Dedifferentiated amniotic fluid mesenchymal stem cell (primary cell): ENCODE results near the gene DPP4.
A peak's percentile ranks its signal among the peaks of the same experiment; 100 is the strongest.

Experiments used
- DNase-seq: peaks from one replicate; pipeline ENCODE4 v3.0.0-alpha.2; 2016; ENCODE audit errors: extremely low spot score

Gene DPP4

DNA sequence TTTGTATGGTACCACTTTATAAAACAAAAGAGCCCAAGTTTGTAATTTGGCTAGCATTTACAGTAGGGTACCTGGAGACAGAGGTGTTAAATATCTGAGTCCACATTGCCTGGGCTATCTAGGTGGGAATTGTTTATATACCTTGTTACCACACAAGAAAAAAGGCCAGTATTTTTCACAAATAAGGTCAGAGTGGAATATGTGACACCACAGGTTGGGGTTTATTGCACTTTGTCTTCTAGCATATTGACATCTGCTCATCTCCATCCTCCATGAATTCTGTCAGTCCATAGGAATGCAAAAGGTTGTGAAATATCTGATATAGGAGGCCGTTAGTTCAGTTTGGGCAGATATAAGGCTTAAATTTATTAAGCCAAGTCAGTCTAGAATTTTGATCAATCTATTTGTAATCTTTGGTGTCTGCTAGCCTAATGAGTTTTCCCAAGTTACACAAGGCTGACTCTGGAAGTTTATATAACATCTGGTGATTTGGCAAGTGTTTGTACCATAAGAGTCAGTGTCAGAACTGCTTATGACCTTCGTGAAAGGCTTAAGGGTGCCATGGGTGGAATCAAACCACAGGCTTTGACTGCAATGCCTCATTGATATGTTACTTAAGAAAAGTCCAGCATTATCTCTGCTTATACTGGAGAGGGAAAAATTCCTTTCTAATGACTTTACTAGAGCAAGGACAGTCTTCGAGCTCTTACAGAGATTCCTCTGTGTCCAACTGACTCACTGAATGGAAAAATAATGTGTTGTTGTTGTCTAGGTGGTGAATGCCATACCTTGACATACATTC lies 11.3 kb upstream of the DPP4 start:
- peak; percentile 53 for DNase-seq

DNA sequence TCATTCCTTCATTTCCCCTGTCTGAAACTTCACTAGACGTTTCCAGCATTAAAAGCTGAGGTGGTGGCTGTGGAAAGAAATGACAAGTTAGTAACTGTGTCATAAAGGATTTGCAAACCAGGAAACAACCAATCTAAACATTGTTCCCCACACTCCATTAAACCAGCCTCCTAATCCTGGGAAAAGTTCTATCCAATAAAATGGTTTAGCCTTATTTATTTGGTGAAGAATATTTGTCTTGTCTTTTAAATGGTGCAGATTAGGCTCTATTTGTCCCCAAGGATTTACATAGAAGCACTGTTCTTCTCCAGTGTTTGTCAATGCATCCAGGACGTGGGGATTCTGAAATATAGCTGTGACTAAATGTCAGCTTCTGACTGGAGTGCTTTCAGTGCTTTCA lies 10.5 kb upstream of the DPP4 start:
- DNase-seq: no peak

DNA sequence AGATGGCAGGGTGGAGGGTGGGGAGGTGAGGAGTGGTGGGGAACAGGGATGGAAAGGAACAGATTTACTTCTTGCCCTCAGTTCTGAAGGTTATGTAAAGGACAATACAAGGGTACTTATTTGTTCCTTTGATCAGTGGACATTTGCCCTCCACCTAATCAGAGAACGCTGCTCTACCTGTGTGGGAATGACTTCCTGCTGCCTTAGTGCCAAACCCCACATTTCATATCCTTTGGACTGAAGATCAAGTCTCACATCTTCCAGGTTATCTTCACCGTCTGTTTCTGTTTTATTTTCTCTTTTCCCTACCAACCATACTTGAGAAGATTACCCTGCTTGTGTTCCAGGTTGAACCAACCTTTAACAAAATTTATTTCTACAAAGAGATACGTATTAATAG lies 8.7 kb upstream of the DPP4 start:
- DNase-seq: no peak

DNA sequence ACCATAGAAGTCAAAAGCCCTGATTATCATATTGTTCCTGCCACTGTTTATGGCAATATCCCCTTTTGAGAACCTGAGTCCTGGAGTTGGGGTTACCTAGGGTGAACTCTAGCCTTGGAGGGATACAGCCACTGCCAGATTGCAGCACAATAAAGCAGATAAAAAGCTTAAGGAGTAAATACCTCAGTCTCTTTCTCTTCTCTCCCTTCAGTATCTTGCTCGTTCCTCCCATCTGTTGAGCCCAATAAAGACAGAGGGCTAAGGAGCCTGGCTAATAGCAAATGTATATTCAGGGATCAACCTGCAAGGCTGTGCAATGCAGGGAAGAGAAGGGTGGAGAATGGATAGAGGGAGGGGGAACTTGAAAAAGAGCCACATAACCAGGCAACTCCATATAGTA lies 8.0 kb upstream of the DPP4 start:
- DNase-seq: no peak

DNA sequence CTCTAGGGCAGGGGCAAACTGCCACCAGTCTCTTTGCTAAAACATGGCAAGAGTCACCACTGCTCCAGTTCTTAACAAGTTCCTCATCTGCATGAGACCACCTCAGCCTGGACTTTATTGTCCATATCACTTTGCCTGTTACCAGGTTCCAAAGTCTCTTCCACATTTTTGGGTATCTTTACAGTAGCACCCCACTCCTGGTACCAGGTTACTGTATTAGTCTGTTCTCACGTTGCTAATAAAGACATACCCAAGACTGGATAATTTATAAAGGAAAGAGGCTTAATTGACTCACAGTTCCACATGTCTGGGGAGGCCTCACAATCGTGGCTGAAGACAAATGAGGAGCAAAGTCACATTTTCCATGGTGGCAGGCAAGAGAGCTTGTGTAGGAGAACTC lies 5.5 kb upstream of the DPP4 start:
- DNase-seq: no peak

DNA sequence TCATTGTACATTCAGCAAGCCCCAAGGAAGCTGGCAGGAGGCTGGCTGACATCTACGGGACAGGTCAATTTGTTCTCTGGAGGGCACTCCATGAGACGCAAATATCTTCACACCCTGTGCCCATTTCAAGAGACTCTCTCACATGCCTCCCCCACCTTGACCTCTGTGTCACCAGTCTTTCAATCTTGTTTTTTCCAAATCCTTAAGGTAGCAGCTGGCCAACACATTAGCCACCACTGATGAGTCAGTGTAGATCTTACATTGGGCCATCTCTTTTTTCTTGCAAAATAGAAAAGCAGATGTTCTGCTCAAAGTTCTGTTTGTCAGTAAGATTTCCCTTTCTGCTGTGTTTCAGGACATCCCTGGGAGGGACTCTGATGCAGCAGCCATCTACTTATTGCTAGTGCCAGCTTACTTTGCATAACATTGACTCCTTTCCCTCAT lies 1.7 kb upstream of the DPP4 start:
- DNase-seq: no peak

DNA sequence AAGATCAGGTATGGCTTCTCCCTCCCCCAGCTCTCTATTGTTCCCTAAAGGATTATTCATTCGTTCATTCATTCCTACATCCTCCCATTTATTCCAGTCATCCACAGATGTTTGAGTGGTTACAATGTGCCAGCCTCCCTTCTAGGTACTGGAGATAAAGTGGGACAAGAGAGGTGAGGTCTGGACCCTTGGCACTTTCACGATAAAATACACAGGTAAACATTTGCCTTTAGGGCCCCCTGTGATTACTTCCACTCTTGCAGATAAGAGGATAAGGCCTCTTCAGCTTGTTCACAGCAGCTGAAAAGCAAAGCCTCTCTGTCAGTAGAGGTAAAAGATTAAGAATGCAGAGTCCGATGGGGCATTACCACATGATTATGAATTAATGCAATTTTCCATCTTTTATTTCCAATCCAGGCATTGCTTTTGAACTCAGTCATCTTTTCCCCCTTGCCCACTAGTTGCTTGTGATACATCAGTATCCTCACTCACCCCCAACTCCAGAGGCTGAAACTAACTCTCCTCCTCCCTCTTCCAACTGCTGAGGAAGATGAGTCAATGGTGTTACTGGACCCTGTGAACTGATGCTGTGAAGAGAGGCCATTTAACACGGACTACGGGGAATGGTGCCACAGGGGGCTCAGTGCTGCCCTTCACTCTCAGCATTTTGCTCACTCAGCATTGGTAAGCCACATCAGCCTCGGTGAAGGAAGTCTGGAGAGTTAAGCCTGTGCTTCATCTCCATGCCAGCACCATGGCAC lies 1.1 kb upstream of the DPP4 start:
- DNase-seq: no peak

DNA sequence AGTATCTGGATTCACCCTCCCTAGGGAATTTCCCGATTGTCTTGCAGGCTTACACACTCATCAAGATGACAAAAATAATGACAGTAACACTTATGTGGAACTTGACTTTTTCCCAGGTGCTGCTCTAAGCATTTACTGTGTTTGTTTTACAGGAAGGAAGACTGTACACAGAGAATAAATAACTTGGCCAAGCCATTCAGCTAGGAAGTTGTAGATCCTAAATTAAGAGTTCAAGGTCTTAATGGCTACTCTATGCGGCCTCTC lies 549 bp upstream of the DPP4 start:
- DNase-seq: no peak

DNA sequence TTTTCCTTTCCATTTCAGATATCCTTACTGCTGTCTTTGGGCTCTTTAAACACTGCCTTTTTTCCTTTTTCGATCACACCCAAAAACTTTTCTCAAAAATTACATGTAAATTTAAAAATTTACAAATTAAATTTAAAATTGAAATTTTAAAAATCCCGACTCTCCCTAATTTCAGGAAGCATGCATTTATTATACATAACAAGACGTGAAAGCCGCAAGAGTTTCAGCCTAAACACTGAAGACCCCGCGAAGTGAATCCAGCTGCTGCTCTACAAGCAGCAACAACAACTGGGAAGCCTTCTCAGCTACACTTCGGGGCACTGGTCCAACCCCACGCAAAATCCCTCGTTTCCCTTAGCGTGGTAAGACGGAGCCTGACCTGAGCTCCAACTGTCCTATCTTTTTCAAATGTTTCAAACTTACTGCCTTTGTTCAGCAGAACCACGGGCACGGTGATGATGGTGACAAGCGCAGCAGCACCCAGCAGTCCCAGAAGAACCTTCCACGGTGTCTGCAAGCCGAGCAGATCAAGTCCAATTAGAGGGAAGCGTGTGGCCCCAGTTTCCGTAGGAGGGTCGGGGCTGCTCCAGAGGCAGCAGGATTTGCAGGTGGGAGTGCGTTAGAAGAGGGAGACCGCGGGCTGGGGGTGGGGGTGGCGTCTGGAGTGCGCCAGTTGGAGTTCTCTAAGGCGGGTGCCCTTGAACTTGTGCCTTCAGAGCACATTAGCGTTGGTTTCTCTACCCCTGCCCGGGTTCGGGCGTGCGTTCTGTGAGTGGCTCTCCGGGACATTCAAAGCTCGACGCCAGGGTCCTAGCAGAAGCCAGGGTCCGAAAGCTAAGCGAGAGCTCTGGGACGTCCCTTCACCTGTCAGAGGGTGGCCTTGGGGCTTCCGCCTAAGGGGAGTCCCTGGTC lies 783 bp downstream of the DPP4 start:
- DNase-seq: no peak

DNA sequence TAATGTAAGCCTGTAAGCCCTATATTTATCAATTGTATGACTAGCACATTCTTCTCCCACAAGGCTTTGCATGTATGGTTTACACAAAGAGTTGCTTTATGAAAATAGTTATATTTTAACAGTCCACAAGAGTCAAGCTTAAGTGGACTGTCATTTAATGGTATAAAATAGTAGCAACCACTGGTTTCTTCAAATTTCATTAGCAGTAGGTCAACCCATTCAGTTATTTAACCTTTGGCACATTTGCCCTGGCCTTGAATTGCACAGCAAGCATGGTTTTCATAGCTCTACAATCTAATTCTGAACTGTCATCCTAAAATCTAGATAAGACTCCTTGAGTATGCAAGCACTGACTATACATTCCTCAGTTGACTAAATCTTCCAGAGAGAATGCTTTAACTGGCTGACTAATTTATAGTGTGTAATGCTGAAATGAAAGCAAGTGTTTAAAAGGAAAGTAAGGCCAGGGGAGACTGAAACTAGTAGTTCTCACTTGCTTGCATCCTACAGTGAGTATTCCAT lies 1.8 kb downstream of the DPP4 start:
- DNase-seq: peak; percentile 54

DNA sequence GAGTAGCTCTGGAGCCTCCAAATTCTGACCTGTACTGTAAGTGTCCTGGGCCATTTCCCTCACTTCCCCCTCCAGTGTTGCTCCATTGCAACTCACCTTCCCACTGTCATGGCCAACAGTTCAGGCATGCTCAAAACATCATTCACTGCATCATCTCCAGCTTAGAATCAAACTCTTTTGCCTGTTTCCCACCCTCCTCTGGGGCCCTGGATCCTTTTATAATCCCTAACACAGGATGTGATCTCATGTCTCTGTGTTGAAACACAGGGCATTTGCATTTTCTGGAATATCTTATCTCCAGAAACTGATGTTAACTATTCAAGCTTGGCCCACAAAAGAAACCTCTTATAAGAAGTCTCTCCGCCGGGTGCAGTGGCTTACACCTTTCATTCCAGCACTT lies 3.0 kb downstream of the DPP4 start:
- DNase-seq: no peak

DNA sequence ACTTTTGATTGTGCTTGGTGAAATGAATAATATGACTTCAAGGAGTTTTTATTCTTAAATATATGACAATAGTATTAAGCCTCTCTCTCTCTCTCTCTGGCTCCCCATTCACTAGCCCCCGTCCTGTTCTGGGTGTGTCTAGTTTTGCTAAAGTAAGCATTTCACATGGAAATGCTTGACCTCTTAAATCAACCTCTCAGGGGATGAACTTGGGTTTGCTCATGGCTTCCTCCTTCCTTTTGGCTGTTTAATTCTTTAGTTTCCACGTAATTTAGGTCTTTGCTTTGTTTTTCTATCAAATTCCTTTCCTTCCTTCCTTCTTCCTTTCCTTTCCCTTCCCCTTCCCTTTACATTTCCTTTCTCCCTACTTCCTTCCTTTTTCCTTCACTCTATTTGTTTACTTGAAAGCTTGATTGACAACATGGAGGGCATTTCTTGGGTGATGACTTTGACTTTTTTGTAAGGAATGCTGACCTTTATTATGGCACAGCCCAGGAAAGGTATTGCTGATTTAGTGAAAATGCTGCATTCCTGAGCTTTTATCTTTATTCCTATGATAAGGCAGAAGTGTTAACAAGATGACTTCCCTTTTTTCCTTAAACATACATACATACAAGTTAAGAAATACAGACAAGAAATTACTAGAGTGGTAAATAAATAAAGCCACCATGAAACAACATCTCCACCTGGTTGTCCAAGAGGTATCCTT lies 3.6 kb downstream of the DPP4 start:
- no peak for DNase-seq

DNA sequence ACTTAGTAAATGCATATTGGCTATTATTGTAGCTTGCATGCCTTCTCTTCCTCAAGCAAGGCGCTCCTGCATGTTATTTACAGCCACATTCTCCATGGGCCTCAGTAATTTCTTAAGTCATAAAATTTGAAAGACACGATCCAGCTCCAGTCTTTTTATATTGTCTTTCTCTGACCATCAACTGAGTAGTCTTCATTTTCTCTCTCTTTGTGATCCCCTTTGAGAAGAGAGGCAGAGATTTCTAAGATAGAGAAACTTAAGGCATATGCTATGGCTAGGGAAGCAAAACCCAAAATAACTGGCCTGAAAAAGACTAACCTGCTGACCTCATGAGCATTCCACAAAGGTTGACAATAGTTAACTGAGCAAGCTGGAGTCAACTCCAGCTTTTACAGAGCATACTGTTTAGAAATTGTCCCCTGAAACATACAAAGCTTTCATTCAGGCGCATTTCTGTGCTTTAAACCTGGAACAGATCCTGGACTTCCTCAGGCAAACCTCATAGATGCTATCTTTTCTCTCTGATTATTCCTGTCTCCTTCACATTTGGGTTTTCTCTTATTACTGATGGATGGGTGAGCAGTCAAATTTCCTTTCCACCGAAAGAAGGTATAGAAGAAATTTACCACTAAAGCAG lies 4.6 kb downstream of the DPP4 start:
- no peak for DNase-seq

DNA sequence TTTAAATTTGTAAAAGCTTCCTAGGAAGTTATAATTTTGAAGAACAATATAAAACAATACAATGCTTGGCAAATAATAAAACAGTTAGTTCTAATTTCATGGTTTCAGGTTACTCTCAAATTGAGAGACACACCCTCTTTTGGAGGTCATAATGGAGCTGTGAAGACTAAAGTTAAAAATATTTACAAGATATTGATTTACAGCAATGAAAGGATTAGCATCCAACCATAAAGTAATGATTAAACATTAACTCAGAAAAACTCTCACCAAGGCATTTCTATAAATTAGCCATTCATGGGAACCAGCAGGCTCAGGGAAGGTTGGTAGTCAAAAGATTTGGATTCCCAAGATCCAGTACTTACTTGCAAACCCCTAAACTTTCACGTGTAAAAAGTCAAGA lies 6.4 kb downstream of the DPP4 start:
- DNase-seq: no peak

DNA sequence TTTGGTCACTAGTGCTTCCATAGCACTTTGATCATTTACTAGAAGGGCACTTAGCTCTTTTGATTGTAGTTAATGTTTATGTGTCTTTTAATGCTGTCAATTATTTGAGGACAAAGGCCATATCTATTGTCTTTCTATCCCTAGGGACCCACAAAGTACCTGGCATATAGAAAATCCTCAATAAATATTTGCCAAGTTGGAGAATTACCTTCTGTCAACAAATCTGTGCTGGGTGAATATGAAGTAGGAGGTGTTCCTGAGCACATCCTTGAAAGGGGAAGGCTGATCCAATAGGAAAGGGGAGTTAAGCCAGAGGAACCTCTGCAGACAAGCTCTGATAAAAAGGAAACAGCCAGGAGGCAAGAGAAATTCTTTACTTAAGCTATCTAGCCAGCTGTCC lies 8.2 kb downstream of the DPP4 start:
- DNase-seq: no peak

DNA sequence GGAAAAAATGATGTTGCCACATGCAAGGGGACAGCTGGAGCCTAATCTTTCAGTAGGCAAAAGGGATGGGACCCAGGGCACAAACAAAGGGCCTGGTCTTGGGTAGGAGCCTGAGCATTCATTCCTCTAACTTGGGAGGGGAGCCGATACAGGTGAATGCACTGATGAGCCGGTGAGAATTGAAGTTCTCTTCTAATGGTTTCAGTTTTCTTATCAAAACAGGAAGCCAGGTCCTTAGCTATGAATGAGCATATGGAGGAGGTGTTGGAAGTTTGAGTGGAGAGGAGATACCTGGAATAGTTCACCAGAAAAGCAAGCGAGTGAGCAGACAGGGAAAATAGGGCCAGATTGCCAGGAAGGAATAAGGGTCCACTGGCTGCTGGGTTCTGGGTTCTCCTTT lies 10.1 kb downstream of the DPP4 start:
- no peak for DNase-seq

DNA sequence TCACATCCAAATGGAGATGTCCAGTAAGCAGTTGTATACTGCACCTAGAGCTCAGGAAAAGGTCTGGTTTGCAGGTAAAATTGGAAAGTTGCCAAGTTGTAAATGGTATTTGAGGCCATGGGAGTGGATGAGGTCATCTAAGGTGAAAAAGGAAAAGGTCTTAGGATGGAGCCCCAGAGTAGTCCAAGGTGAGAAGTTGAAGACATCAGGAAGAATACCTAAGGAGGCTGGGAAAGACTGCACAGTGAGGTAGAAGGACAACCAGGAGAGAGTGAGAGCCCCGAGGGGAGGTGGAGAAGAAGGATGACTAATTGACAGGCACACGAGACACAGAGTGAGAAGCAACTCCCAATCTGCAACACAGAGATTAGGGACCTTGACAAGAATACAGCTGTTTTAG lies 10.7 kb downstream of the DPP4 start:
- DNase-seq: no peak

DNA sequence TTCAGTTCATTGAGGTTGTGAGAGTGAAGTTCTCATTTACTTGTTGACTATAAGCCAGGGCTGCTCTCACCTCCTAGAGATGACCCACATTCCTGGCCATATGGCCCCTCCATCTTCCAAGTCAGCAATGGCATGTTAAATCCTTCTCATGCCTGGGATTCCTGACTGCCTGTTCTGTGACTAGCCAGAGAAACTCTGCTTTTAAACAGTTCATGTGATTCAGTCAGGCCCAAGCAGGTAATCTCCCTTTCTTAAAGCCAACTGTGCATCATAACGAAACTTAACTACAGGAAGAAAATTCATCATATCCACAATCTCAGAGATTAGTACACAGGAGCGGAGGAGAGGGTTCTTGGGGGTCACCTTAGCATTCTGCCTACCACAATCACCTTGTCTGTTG lies 11.5 kb downstream of the DPP4 start:
- DNase-seq: no peak

DNA sequence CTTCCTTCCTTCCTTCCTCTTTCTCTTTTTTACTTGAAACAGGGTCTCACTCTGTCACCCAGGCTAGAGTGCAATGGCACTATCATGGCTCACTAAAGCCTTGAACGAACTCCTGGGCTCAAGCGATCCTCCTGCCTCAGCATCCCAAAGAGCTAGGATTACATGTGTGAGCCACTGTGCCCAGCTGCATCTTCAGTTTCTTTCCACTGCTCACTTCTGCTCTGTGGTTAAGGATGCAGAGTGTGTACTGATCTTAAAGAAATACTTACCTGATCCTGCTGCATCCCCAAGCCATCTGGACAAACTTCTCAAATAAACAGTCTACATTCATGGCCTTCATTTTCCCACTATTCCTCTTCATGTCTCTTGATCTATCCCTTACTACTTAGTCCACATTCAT lies 13.0 kb downstream of the DPP4 start:
- DNase-seq: no peak

DNA sequence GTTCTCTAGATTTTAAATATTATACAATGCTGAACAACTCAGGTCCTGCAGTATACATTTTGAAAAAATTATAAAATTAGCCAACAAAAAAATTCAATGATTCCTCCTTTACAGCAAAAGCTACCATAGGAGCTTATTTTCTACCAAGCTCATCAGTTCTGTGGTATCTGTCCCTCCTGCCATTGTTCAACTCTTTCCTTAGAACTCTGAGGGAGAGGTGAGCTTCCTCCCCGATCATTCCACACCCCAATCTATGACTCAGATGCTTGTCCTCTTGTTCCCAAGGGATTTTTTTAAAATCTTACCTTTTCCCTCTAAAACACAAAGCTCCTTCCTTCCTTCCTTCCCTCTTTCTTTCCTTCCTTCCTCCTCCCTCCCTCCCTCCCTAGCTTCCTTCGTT lies 13.5 kb downstream of the DPP4 start:
- no peak for DNase-seq

DNA sequence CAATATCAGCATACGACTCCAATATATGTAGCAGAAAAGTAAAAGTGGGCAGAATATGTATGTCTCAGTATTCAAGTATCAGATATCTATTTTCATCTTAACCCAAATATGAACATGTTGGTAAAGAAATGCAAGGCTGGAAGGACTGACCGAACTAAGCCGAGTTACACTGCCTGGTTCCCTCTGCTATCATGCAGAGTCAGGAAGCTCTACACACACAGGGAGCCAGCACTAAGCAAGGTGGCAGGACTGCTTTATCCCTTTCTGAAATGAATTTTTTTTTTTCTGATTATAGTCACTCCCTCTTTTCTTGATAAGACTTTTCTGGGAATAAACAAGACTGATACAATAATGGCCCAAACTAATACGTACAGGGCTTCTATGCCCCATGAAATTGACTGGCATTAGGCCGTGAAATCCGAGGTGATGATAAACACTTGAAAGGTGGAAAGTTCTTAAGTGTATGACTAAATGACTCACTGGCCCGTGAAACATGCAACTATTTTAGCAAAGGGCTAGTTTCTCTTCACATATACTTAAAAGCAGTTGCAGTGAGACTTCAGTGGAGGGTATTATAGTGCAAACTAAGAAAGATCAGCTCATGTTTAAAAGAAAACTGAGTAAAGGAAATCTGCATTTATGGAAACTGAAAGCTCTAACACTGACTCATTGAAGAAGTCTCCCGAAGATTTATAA lies 14.9 kb downstream of the DPP4 start:
- DNase-seq: no peak
